CD4-positive, alpha-beta memory T cell (primary cell): ENCODE measurements around the gene POLD3. TPM values are rescaled to one million over a fixed set of nuclear protein-coding genes. Genes with fewer than 3 reads are reported as not detected.
A peak's percentile ranks its signal among the peaks of the same experiment; 100 is the strongest.

Experiments used
- CTCF ChIA-PET: fragments of 350-600 bp; sonication (Branson Sonifier 250); formaldehyde crosslinking; loops from one replicate; lab custom pipeline; 2021; ENCODE audit warnings: inconsistent platforms; ENCODE audit not compliant: partially characterized antibody; lab: Charles Lee
- POLR2A ChIA-PET: fragments of 350-600 bp; sonication (Branson Sonifier 250); formaldehyde crosslinking; loops from one replicate; lab custom pipeline; 2021; ENCODE audit not compliant: partially characterized antibody; lab: Charles Lee
- DNase-seq, 5 donors: peaks; one replicate each; pipeline versions ENCODE4 v3.0.0 to v3.0.0-alpha.2; 2020 to 2022; ENCODE audit warnings: mixed read lengths in 1 of 5
- H3K27ac ChIP-seq: one replicate; pipeline ENCODE4 v1.7.0; 2013; ENCODE audit warnings: low read depth, low read length
- H3K27me3 ChIP-seq: 2 replicates; pipeline ENCODE4 v1.7.0; 2013; ENCODE audit warnings: mild to moderate bottlenecking, low read length, moderate library complexity; ENCODE audit not compliant: insufficient read depth
- H3K36me3 ChIP-seq: 2 replicates; pipeline ENCODE4 v1.7.0; 2013; ENCODE audit warnings: mild to moderate bottlenecking, low read length, moderate library complexity; ENCODE audit not compliant: insufficient read depth
- H3K4me1 ChIP-seq: 2 replicates; pipeline ENCODE4 v1.7.0; 2013; ENCODE audit warnings: mild to moderate bottlenecking, low read length, moderate library complexity; ENCODE audit not compliant: insufficient read depth
- H3K4me3 ChIP-seq, 2 donors: one replicate each; pipeline ENCODE4 v1.7.0; 2013; ENCODE audit warnings: low read length in 2 of 2, mild to moderate bottlenecking in 1 of 2
- H3K9me3 ChIP-seq, 2 donors: one replicate each; pipeline ENCODE4 v1.7.0; 2013; ENCODE audit warnings: low read length in 2 of 2, control low read depth in 1 of 2; ENCODE audit not compliant: control insufficient read depth in 1 of 2
- H3K27ac Mint-ChIP-seq, 7 donors: one replicate each; pipeline ENCODE4 v1.8.0; 2020 to 2021; ENCODE audit warnings: mixed read lengths in 7 of 7, mild to moderate bottlenecking in 6 of 7, inconsistent platforms in 3 of 7, moderate library complexity in 3 of 7
- H3K27me3 Mint-ChIP-seq, 2 donors: one replicate each; pipeline ENCODE4 v1.8.0; 2020 to 2021; ENCODE audit warnings: mixed read lengths in 2 of 2
- H3K36me3 Mint-ChIP-seq, 2 donors: one replicate each; pipeline ENCODE4 v1.8.0; 2020 to 2021; ENCODE audit warnings: mixed read lengths in 2 of 2, inconsistent platforms in 1 of 2, mild to moderate bottlenecking in 1 of 2
- H3K4me1 Mint-ChIP-seq, 4 donors: one replicate each; pipeline ENCODE4 v1.8.0; 2020 to 2021; ENCODE audit warnings: mixed read lengths in 4 of 4, mild to moderate bottlenecking in 1 of 4
- H3K4me3 Mint-ChIP-seq, 8 donors: one replicate each; pipeline ENCODE4 v1.8.0; 2020 to 2021; ENCODE audit warnings: mixed read lengths in 8 of 8, mild to moderate bottlenecking in 7 of 8, moderate library complexity in 6 of 8, inconsistent platforms in 3 of 8
- H3K9me3 Mint-ChIP-seq, 8 donors: one replicate each; pipeline ENCODE4 v1.8.0; 2020 to 2021; ENCODE audit warnings: mixed read lengths in 8 of 8, mild to moderate bottlenecking in 5 of 8, inconsistent platforms in 3 of 8, moderate library complexity in 1 of 8
- intact Hi-C: fragments of 100-400 bp; cut with micrococcal nuclease; formaldehyde crosslinking; loops from one replicate; pipeline ENCODE4 v1.15.1; 2023
- polyA plus RNA-seq, 2 donors: library from polyadenylated mRNA; unstranded; fragments of 300-500 nt; fragmentation: Illumina TruSeq; gene quantifications; one replicate each; pipeline ENCODE4 v1.2.3, GENCODE V29; 2021
- total RNA-seq, 2 experiments: library from RNA; stranded (reverse); gene quantifications; one replicate each; pipeline ENCODE4 v1.2.3, GENCODE V29; 2021

The POLD3 gene
- total and polyA plus RNA-seq, 4 experiments from 2014 or later = 15.0 to 20.3 (median 16.9) TPM

DNA sequence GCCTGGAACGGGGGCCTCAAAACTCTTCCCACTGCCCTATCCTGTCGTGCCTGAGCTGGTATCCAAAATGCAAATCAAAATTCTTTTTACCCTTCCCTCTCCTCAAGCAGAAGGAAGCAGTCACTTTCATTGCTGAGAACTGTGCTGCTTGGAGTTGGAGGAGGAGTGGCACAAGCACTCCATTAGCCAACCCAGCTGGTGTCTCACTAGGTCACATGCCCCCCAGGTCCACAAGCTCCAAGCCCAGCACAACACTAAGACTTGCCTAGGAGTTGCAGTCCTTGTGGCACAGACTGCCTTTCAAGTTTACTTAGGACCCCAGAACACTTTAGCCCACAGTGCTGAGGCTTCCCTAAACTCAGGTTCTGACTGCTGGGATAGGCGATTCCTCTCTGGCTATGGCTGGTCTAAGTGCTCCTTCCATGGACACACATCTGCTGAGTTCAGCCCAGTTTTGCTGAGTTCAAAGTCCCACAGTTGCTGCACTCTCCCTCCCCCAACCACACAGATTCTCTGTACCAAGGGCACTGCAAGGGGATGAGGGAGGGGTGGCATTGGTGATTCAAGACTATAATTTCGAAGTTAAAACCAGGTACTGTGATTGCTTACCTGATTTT, 70.2 kb downstream of the POLD3 start:
- Histone ChIP-seq H3K4me1 (no peaks in the 10 kb centered on the region), H3K27me3 (no peaks in the 10 kb centered on the region), H3K4me3 (no peak overlapping the region), H3K36me3 (no peaks in the 10 kb centered on the region), H3K27ac (no peak overlapping the region), H3K9me3 (no peaks in the 10 kb centered on the region)
- CTCF ChIA-PET = interaction anchor here (2.1 kb wide), 1 partner anchor 77 kb away, joined by 4 read pairs; no protein-coding TSS in a partner anchor
- POLR2A ChIA-PET = no interaction called here
- peak in 1 of 5 donors; percentile 39 for DNase-seq
- no peaks in the 10 kb centered on the region for H3K27me3 Mint-ChIP-seq
- peaks cover 18 to 46% of the 10 kb centered on the region in 2 donors for H3K36me3 Mint-ChIP-seq
- peak overlapping the region in 2 of 7 donors; percentile 2 to 30 for H3K27ac Mint-ChIP-seq
- intact Hi-C loops = no loop called here
- no peaks in the 10 kb centered on the region for H3K4me1 Mint-ChIP-seq
- H3K4me3 Mint-ChIP-seq = no peak overlapping the region
- H3K9me3 Mint-ChIP-seq = peaks cover 0 to 21% (median 9%) of the 10 kb centered on the region in 8 donors

DNA sequence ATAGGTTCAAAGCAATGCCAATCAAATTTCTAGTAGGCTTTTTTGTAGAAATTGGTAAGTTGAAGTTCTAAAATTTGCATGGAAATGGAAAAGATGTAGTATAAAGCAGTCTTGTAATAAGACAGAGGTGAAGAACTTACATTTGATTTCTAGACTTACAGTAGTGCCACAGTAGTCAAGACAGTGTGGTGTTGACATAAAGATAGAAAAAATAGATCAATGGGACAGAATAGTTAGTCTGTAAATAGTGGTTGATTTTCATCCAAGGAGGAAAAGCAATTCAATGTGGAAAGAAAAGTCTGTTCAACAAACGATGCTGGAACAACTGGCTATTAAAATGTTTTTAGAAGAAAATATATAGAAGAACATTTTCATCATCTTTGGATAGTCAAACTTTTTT, 70.9 kb downstream of the POLD3 start:
- Mint-ChIP-seq H3K4me1 (no peaks in the 10 kb centered on the region), H3K27me3 (no peaks in the 10 kb centered on the region), H3K9me3 (peaks cover 0 to 17% (median 9%) of the 10 kb centered on the region in 8 donors), H3K4me3 (no peak overlapping the region), H3K27ac (no peak overlapping the region), H3K36me3 (peaks cover 16 to 40% of the 10 kb centered on the region in 2 donors)
- POLR2A ChIA-PET = no interaction called here
- intact Hi-C loops = no loop called here
- H3K36me3 ChIP-seq = no peaks in the 10 kb centered on the region
- CTCF ChIA-PET = no interaction called here
- H3K4me3 ChIP-seq = no peak overlapping the region
- no peaks in the 10 kb centered on the region for H3K27me3 ChIP-seq
- no peaks in the 10 kb centered on the region for H3K9me3 ChIP-seq
- no peak for DNase-seq
- H3K4me1 ChIP-seq = no peaks in the 10 kb centered on the region
- H3K27ac ChIP-seq = no peak overlapping the region

DNA sequence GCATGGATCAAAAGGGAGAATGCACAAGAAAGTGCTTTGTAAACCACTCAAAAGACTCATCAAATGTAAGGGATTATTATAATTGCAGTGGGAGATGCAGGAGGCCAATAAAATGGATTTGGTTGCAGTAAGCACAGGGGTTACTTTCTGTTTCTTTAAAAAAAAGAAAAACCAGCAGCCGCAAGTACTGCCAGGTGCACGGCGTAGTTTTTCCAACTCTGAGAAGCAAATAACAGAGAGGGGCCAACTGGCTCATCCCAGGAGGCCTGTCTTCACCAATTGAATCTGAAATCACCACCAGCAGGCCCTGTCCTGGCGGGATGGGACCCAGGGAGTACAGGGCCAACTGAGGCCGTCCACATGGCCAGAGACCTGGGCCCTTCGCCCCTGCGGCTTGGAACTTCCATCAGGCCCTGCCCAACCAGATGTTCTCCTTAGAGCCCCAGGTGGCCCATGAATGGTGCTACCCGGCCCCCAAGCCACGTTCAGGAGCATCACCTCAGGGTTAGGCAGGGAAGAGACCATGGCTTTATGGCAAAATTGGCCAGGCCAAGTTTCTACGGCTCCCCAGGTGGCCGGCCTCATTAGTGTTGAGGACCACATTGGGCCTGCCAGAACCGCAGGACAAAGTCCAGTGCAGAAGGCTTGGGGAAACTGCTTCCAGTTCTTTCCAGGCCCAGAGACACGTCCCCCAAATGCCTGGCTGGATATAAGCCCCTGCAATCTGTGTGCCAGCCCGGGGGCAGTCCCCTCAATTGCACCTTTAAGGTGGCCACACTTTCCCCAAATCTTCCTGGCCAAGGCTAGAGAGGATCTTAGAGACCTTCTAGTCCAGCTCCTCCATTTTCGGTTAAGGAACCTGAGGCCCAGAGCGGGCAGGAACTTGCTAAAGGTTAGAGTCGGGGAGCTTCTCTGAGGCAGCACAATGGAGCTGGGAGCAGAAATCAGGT, 77.1 kb downstream of the POLD3 start:
- no peak overlapping the region for H3K4me3 Mint-ChIP-seq
- H3K4me1 ChIP-seq = no peaks in the 10 kb centered on the region
- H3K9me3 ChIP-seq = no peaks in the 10 kb centered on the region
- ChIA-PET CTCF (no interaction called here), POLR2A (no interaction called here)
- intact Hi-C loops = no loop called here
- no peak overlapping the region for H3K27ac ChIP-seq
- H3K27me3 ChIP-seq = no peaks in the 10 kb centered on the region
- DNase-seq = no peak
- peaks cover 0 to 3% (median 0%) of the 10 kb centered on the region in 8 donors for H3K9me3 Mint-ChIP-seq
- no peak overlapping the region for H3K27ac Mint-ChIP-seq
- no peaks in the 10 kb centered on the region for H3K4me1 Mint-ChIP-seq
- peaks cover 0 to 3% of the 10 kb centered on the region in 2 donors for H3K36me3 Mint-ChIP-seq
- no peak overlapping the region for H3K4me3 ChIP-seq
- H3K27me3 Mint-ChIP-seq = no peaks in the 10 kb centered on the region
- H3K36me3 ChIP-seq = no peaks in the 10 kb centered on the region

DNA sequence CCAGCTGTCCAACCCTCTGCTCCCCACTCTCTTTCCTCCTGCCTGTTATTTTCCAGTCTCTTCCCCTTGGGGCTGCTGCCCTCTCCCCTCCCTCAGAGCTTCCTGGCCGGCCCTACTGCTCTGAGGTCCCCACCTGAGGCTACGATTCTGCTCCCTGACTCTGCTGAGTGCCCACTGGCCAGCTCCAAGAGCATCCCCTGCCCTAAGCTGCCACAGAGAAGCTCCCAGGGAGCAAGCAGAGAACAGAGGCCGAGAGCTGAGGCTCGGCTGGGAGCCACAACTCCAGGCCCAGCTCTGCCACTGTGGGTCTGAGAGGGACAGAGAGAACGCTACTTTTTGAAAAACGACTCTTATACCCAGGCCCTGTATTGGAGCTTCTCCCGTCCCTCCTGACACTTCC, 77.8 kb downstream of the POLD3 start:
- Mint-ChIP-seq H3K4me3 (no peak overlapping the region), H3K36me3 (peaks cover 0 to 3% of the 10 kb centered on the region in 2 donors), H3K4me1 (no peaks in the 10 kb centered on the region), H3K27me3 (no peaks in the 10 kb centered on the region), H3K27ac (no peak overlapping the region), H3K9me3 (peaks cover 0 to 3% (median 0%) of the 10 kb centered on the region in 8 donors)
- H3K9me3 ChIP-seq = no peaks in the 10 kb centered on the region
- ChIA-PET POLR2A (no interaction called here), CTCF (interaction anchor here (0.6 kb wide), 1 partner anchor 41 kb away, joined by 3 read pairs; no protein-coding TSS in a partner anchor)
- no peaks in the 10 kb centered on the region for H3K4me1 ChIP-seq
- DNase-seq = no peak
- H3K27ac ChIP-seq = no peak overlapping the region
- H3K27me3 ChIP-seq = no peaks in the 10 kb centered on the region
- intact Hi-C loops = no loop called here
- no peak overlapping the region for H3K4me3 ChIP-seq
- H3K36me3 ChIP-seq = no peaks in the 10 kb centered on the region

DNA sequence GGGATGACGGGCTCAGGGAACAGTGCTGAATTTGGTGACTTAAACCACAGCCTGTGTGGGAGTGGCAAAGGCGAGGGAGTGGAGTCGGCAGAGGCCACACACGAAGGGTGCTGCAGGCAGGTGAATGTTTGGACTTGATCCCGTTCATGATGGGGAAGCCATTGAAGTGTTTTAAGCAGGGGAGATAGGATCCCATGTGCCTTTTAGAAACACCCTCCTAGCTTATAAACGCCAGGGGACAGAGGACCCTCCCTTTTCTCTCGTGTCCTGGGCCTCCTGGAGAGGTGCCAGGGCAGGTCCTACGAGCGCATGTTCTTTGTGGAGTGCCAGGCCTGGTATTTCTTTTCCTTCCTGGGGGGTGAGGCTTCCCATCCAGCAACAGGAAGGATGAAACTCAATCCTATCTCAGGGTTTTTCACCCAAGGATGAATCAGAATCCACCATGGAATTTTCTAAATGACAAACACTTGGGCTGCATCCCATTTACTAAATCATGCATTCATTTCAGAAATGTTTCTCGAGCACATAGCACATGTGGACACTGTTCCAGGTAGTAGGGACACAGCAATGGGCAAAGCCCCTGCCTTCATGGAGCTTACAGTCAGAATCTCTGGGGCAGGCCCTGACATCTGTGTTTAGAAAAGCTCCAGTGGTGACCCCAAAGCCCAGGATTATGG, 79.3 kb downstream of the POLD3 start:
- H3K36me3 Mint-ChIP-seq = peaks cover 0 to 3% of the 10 kb centered on the region in 2 donors
- Histone ChIP-seq H3K27ac (no peak overlapping the region), H3K9me3 (no peaks in the 10 kb centered on the region), H3K36me3 (no peaks in the 10 kb centered on the region), H3K4me1 (no peaks in the 10 kb centered on the region), H3K27me3 (no peaks in the 10 kb centered on the region), H3K4me3 (no peak overlapping the region)
- H3K4me1 Mint-ChIP-seq = no peaks in the 10 kb centered on the region
- CTCF ChIA-PET = no interaction called here
- DNase-seq = no peak
- H3K9me3 Mint-ChIP-seq = peaks cover 0 to 3% (median 0%) of the 10 kb centered on the region in 8 donors
- no peaks in the 10 kb centered on the region for H3K27me3 Mint-ChIP-seq
- POLR2A ChIA-PET = no interaction called here
- H3K27ac Mint-ChIP-seq = peak overlapping the region in 1 of 7 donors; percentile 57
- H3K4me3 Mint-ChIP-seq = no peak overlapping the region
- intact Hi-C loops = no loop called here

DNA sequence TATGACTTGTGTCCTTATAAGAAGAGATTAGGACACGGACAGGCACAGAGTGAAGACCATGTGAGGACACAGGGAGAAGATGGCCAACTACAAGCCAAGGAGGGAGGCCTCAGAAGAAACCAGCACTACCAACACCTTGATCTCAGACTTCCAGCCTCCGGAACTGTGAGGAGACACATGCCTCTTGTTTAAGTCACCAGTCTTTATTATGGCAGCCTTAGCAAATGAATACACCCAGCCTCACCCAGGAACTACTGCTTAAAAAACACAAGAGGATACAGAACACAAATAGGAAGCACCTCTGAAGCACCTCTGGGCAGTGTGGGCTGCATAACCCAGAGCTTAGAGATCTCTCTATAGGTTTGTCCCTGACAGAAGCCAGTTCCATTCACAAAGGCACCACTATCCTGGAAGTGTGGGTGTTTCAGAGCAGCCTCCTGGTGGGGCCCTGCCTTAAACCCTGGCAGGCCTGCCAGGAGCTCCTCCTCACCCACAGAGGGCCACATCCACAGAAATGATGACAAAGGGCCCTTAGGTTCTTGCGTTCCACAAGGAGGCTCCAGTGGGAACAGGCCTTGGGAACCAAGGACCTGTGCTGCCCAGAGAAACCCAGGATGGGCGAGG, 80.1 kb downstream of the POLD3 start:
- Histone ChIP-seq H3K4me1 (no peaks in the 10 kb centered on the region), H3K9me3 (no peaks in the 10 kb centered on the region), H3K4me3 (no peak overlapping the region), H3K27ac (no peak overlapping the region), H3K36me3 (no peaks in the 10 kb centered on the region), H3K27me3 (no peaks in the 10 kb centered on the region)
- no peak overlapping the region for H3K4me3 Mint-ChIP-seq
- intact Hi-C loops = no loop called here
- ChIA-PET CTCF (interaction anchor here (0.9 kb wide), 1 partner anchor 53 kb away, joined by 3 read pairs; no protein-coding TSS in a partner anchor), POLR2A (no interaction called here)
- H3K36me3 Mint-ChIP-seq = peaks cover 0 to 3% of the 10 kb centered on the region in 2 donors
- no peak overlapping the region for H3K27ac Mint-ChIP-seq
- H3K27me3 Mint-ChIP-seq = no peaks in the 10 kb centered on the region
- H3K4me1 Mint-ChIP-seq = no peaks in the 10 kb centered on the region
- no peak for DNase-seq
- H3K9me3 Mint-ChIP-seq = peaks cover 0 to 3% (median 0%) of the 10 kb centered on the region in 8 donors
